GM18505 (cell line): Measurements from ENCODE around the gene SLAMF9.

Experiments
- ATAC-seq: cut with Tn5 transposase; IDR thresholded peaks from one replicate; pipeline ENCODE4 v1.9.1; 2021; ENCODE audit not compliant: unreplicated experiment
- POLR2A ChIP-seq: IDR thresholded peaks from 4 replicates; pipeline ENCODE4 v1.6.1; 2011; ENCODE audit warnings: borderline replicate concordance; ENCODE audit not compliant: insufficient read depth, insufficient read length; ENCODE audit errors: extremely low read depth

The SLAMF9 gene

DNA sequence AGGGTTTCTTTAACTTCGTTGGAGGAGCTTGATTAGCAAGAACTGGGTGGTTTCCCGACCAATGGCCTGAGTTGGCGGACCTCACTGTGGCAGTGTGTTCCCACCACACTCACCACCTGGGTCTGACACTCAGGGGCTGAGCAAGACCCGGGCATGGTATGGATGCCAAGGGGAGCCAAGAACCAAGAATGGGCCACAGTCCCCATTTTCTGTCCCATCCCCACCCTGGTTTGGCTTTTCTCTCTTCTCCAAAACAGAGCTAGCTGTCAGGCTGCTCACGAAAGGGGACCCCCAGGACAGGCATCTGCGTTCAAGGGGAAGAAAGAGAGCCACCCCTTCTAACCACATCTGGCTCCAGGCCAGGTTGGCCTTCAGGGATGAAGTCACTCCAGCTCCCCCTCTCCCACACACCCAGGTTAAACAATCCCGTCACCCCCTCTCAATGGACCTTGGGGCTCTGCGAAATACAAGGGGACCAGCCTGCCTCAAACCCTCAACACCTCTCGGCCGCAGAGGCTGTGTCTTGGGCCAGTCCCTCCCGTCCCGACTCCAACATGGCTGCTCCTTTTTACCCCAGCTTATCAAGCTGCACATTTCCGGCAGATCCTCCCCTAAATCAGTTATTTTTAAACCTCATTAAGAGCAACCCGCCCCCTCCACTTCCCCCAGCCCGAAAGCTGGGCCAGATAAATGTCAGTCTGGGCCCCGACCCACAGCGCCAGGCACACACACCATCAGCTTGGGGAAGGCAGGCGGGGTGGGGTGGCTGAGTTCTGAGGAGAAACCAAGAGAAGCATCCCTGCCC, 32.1 kb downstream of the SLAMF9 start:
- ATAC-seq = no peak
- TF ChIP-seq POLR2A = peak; percentile 47

- no peak for ATAC-seq
- peak; percentile 15 for TF ChIP-seq POLR2A
Observed at GRCh38 chr1:159921251-159921650, 32.8 kb downstream of the SLAMF9 start.

GRCh38 chr1:159920651-159921050, 33.4 kb downstream of the SLAMF9 start:
- TF ChIP-seq POLR2A = no peak
- no peak for ATAC-seq

DNA sequence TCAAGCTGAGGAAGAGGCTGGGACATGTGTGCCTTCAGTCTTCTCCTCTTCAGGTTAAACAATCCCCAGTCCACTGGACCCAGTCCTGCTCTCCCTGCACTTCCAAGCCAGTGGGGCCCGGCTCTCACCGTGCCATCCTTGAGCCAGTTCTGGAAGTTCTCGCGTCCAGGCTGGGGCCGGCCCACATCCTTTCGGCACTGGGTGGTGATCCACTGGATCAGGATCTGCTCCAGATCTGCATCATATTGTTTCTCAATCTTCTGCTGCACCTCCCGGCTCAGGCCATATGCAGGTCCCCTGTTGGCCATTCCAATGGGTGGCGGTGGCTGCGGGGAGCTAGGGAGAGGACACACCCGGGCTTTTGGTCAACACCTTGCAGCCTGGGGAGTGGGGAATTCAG, 33.8 kb downstream of the SLAMF9 start:
- no peak for TF ChIP-seq POLR2A
- no peak for ATAC-seq

DNA sequence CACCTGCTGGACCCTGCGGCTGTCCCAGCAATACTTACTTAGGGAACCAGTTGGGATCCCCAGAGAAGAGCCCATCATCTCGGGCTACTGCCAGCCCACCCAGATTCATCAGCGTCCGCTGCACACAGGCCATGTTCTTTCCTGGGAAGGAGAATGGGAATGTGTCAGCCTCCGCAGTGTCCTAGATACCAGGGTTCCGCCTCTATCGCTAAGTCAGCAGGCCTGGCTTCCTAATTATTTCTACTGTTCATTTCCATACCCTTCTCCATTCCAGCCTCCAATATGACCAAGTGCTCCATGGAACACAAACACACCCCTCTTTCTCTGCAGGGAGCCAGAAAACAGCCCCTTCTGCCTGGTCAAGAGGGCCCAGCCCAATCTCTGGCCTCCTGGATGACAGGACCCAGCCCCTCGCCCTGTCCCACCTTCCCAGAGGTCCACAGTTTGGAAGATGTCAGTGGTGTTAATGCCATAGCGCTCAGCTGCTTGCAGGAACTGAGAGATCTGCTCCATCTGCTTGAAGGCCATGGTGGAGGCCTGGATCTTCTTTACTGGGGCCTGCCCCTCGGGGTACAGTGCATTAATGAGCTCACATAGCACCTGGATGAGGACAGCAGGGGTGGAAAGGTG, 34.7 kb downstream of the SLAMF9 start:
- no peak for TF ChIP-seq POLR2A
- no peak for ATAC-seq

- no peak for ATAC-seq
- TF ChIP-seq POLR2A = no peak
Observed at GRCh38 chr1:159918352-159919200, 35.5 kb downstream of the SLAMF9 start.

GRCh38 chr1:159917533-159918351, 36.3 kb downstream of the SLAMF9 start:
- no peak for ATAC-seq
- TF ChIP-seq POLR2A = no peak

GRCh38 chr1:159916242-159917051, 37.6 kb downstream of the SLAMF9 start:
- TF ChIP-seq POLR2A = no peak
- no peak for ATAC-seq

DNA sequence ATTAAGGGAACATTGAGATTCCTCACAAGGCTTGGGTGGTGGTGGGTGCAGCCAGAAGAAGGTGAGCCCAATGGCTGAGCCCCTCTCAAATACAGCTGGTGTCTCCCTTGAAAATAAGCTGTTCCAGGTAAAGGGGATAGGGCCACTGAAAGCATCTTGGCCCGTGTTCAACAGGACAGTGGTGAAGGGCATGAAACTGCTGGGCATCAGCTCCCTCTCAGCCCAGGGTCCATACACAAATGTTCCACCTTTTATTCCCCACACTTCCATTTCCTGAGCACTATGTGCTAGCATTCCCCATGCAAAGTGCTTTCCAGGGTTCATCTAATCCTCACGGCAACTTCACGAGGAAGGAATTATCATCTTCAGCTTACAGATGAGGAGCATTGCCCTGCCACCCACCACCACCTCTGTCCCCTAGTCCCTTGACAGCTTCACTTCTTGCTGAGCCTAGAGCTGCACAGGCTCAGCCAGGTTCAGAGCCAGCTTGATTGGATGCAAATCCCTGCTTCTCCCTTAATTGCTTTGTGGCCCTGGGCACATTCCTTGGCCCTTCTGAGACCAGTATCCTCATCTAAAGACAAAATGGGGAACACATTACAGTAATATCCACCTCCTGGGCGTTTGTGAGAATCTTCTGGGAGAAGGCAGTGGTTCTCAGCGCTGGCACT, 38.3 kb downstream of the SLAMF9 start:
- no peak for ATAC-seq
- TF ChIP-seq POLR2A = no peak

DNA sequence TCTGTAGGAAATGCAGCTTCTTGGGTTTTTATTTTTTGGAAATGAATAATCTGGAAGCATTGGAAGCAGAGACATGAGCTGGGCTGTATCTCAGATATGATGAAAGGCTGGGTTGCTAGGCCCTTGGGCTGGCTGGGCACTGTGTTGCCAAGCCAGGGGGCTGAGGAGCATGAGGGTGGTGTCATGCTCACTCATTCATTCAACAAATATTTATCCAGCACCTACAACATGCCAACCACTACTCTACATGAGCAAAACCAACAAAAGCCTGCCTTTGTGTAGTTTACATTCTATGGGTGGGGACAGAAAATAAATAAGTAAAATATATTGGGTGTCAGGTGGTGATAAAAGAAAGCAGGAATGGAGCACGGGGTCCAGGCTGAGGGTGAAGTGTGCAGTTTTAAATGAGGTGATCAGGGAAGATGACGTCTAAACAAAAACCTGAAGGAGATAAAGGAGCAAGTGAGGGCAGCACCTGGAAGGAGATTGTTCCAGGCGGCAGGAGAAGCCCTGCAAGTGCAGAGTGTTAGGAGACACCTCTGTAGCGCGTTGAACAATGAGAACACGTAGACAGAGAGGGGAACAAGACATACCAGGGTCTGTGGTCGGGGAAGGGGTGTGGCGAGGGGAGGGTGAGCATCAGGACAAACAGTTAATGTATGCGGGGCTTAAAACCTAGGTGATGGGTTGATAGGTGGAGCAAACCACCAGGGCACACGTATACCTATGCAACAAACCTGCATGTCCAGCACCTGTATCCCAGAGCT, 39.6 kb downstream of the SLAMF9 start:
- no peak for TF ChIP-seq POLR2A
- no peak for ATAC-seq
